ENCODE data around the gene CCDC117.
"Not testable (repeated sequence)": the region's sequence is repeated elsewhere in the genome, so short reads cannot be mapped to it uniquely, and the experiment has no call there.

The CCDC117 gene

GRCh38 chr22:28772633-28773460, at the start of gene CCDC117:
TSS of gene CCDC117 (plus strand) at chr22:28772695. CDS start at chr22:28772850, 155 bp downstream.
- DNase-seq (ENCODE audit: low read depth): peak; percentile 86

- DNase-seq (ENCODE audit: low read depth): no peak
Observed at GRCh38 chr22:28728002-28728401, 44.5 kb upstream of the CCDC117 start.

- DNase-seq (ENCODE audit: low read depth): no peak
Observed at GRCh38 chr22:28728621-28729313, 43.7 kb upstream of the CCDC117 start.

GRCh38 chr22:28730179-28730578, 42.3 kb upstream of the CCDC117 start:
- DNase-seq (ENCODE audit: low read depth): no peak

GRCh38 chr22:28734393-28734792, 38.1 kb upstream of the CCDC117 start:
- DNase-seq (ENCODE audit: low read depth): no peak

GRCh38 chr22:28736301-28737155, 36.0 kb upstream of the CCDC117 start:
- DNase-seq (ENCODE audit: low read depth): no peak

- no peak for DNase-seq (ENCODE audit: low read depth)
Observed at GRCh38 chr22:28737701-28738100, 34.8 kb upstream of the CCDC117 start.

GRCh38 chr22:28738876-28739275, 33.6 kb upstream of the CCDC117 start:
- not testable (repeated sequence) for DNase-seq (ENCODE audit: low read depth)

- DNase-seq (ENCODE audit: low read depth): no peak
Observed at GRCh38 chr22:28741200-28741784, 31.2 kb upstream of the CCDC117 start.

GRCh38 chr22:28741785-28742561, 30.5 kb upstream of the CCDC117 start, which contains the start of the genes CHEK2 and HSCB:
TSS of gene CHEK2 (minus strand) at chr22:28741820. CDS start at chr22:28734721, 7,099 bp downstream.
TSS of gene HSCB (plus strand) at chr22:28742039. CDS start at chr22:28742096, 57 bp downstream.
- peak; percentile 93 for DNase-seq (ENCODE audit: low read depth)

- DNase-seq (ENCODE audit: low read depth): no peak
Observed at GRCh38 chr22:28742562-28742962, 29.9 kb upstream of the CCDC117 start.

GRCh38 chr22:28743852-28744251, 28.6 kb upstream of the CCDC117 start:
- DNase-seq (ENCODE audit: low read depth): no peak

- no peak for DNase-seq (ENCODE audit: low read depth)
Observed at GRCh38 chr22:28750471-28750881, 22.0 kb upstream of the CCDC117 start.

GRCh38 chr22:28754512-28754911, 18.0 kb upstream of the CCDC117 start:
- DNase-seq (ENCODE audit: low read depth): not testable (repeated sequence)

- DNase-seq (ENCODE audit: low read depth): no peak
Observed at GRCh38 chr22:28759861-28760560, 12.5 kb upstream of the CCDC117 start.

- DNase-seq (ENCODE audit: low read depth): no peak
Observed at GRCh38 chr22:28761449-28761755, 11.1 kb upstream of the CCDC117 start.

GRCh38 chr22:28762000-28762399, 10.5 kb upstream of the CCDC117 start:
- DNase-seq (ENCODE audit: low read depth): not testable (repeated sequence)

- DNase-seq (ENCODE audit: low read depth): no peak
Observed at GRCh38 chr22:28766628-28767027, 5.9 kb upstream of the CCDC117 start.

GRCh38 chr22:28768701-28769393, 3.6 kb upstream of the CCDC117 start:
- no peak for DNase-seq (ENCODE audit: low read depth)

Measured in stimulated activated CD8-positive, alpha-beta memory T cell treated with anti-CD3 and anti-CD28 coated beads, Interleukin-12 subunit alpha, Interleukin-12 subunit beta, amount 100 ng/mL, for 4 hours (primary cell).